MM.1S (cell line): ENCODE data around the gene ORC3.

ENCODE experiments used
- CTCF ChIP-seq: fragments of 300-600 bp; sonication (generic); IDR thresholded peaks from 2 replicates; pipeline ENCODE4 v1.5.1; 2016; ENCODE audit warnings: antibody characterized with exemption, low read length, mixed read lengths
- EZH2 ChIP-seq: fragments of 300-600 bp; sonication (generic); optimal IDR thresholded peaks from 2 replicates; pipeline ENCODE3; 2017; ENCODE audit warnings: low read depth, mild to moderate bottlenecking, antibody characterized with exemption, low read length, mixed read lengths

- TF ChIP-seq CTCF (no peak), EZH2 (no peak)
Observed at GRCh38 chr6:87586371-87587077, 3.4 kb upstream of the ORC3 start.
